GM18909 (cell line): ENCODE results near the gene HOXD9.
A peak's percentile ranks its signal among the peaks of the same experiment; 100 is the strongest.

Source experiments
- ATAC-seq: cut with Tn5 transposase; IDR thresholded peaks from one replicate; pipeline ENCODE4 v1.9.1; 2021; ENCODE audit warnings: mild to moderate bottlenecking; ENCODE audit not compliant: unreplicated experiment, poor library complexity

HOXD9 gene

DNA sequence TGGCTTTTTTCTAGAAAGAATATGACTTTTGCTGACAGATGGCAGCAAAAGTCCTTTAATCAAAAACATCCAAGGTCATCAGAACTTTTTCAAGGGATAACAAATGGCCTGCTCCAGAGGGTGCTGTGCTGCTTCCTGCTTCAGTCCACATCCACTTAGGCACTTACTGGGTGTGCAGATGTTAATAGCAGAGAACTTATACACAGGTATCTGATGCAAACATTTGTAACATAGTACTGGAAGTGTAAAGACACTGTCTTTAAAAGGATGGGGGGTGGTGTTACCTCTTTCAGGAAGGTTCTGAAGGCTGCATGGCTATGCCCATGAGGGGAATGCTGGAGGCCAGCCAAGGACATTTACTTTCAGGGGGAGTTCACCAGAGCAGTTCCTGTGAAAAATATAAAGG is 12.5 kb downstream of the HOXD9 start:
- ATAC-seq: no peak

DNA sequence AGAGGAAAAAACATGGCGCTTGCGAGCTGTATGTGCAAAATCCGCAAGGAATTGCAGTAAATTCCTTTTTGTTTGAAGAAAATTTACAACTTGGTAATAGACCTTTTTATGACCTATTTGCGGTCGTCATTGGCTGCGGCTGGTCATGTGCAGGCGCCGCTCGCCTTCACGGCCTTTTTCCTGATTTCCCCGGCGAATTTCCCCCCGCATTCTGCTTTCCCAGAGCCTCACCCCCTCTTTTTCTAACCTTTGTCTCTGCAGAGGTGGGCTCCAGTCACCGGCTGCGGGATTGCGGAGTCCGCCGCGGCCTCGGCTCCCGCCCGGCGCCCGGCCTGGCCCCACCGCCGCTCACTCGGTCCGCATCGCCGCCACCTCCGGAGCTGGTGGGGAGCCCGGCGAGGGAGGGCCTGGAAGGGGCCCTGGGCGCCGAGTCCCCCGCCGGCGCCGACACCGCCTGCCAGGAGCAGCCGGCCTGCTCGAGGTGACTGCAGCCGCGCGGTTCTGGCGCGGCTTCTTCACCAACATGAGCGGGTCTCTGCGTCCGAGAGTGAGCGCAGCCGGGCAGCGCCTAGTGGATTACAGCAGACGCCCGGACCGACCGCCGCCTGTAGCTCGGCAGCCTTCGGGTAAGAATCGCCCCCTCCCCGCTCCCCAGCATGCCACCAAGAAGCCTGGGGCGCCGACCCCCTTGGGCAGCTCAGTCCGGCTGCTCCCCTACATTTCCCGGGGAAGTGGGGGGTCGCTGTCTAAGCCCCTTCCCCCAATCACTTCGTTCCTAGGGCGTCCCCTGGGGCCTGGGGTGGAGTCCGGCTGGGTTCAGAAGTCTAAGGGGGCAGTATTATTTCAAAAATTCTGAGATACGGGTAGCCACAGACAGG is 14.1 kb downstream of the HOXD9 start:
- ATAC-seq: no peak

DNA sequence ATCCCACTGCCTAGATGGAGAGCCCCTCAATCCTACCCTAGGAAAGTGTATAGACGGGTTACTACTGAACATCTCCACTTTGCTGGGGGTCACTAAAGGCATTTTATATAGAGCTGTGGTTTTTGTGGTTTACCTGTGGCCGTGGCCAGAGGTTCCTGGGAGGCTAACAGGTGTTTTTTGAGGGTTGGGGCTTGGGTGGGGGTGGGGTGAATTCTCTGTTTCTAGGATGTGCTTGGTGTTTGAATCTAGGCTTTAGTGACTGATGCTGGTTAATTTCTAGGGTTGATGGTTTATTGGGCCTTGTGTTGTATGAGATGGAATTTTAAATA is 14.7 kb downstream of the HOXD9 start:
- no peak for ATAC-seq

DNA sequence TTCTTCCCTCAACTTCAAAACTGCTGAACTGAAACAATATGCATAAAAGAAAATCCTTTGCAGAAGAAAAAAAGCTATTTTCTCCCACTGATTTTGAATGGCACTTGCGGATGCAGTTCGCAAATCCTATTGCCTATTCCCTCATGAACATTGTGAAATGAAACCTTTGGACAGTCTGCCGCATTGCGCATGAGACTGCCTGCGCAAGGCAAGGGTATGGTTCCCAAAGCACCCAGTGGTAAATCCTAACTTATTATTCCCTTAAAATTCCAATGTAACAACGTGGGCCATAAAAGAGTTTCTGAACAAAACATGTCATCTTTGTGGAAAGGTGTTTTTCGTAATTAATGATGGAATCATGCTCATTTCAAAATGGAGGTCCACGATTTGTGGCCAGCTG is 15.4 kb downstream of the HOXD9 start:
- ATAC-seq: no peak

DNA sequence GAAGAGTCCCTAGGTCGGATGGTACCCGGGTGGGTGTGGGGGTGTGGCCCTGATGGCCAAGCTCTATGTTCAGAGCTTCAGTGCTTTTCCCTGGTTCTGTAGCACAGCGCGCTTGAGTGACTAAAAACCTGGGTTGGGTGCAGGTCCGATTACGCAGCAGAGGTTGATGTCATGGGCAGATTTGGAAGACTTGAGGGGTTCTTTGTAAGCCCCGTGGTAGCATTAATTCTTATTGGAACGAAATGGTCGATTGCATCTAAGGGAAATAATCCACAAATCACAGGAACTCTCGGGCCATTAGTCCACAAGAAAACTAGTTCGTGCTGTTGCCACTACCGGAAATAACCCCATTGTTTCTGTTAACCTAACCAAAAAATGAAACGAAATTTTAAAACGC is 16.0 kb downstream of the HOXD9 start:
- no peak for ATAC-seq

DNA sequence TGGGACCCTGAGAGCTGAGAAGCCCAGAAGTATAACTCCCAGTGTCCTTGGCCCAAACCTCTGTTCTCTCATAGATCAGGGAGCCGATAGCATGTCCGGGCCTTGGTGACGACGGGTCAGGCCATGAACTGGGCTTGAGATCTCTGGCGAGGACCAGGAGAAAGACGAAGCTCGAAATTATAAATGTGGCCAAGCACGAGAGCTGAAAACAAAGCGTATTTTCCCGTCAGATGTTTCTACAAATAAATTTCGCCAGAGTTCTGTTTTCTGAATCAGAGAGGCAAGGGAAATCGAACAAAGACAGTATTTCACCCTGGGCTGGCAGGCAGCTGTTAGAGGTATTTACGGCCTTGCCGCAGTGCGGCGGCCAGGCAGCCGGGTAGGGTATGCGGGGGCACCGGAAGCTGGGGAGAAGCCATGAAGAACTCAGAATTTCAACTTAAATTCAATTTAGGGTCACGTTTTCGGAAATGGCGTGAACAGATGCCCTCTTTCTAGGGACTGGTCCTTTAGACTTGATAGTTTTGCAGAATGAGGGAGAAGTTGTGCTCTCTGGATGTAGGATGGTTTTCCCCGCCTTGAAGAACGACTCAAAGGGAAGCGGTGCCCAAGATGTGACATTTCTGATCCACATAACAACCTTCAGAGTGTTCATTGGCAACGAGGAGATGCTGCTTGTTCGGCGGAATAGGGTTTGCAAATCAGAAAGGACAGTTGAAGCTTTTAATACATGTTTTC is 16.6 kb downstream of the HOXD9 start:
- no peak for ATAC-seq

DNA sequence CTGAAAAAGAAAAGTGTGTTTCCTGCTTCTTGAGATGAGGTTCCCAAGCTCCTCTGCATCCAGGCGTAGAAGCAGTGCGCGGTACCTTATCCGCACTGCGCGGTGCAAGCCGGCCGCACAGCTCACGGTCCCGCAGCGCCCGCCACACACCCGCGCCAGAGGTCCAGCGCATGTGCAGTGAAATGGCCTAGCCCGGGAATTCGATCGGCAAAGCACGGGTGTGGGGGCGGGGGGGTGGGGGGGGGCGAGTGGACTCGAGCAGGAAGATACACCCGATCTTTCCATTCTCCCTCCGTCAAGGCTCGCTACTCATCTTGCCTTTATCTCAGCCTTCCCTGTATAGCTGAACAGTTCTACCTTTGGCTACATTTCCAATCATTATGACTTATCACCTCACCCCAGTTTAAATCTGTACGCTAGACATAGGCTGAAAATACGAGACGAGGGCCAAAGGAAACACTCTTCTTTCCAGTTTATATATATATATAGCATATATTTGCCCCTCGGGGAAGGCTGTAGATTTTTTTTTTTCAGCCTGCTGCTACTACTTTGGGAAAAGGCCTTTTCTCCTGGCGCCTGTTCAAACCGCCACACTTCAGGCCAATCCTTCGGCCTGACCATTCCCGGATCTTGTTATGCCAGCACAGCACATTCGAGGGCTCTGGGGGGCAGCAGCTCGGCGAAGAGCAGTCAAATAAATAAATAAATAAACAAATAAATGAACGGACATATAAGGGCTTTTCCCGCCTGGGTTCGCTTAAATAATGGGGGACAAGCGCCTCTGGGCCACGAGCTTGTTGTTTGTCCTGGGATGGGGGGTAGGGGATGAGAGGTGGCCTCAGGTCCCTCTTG is 17.4 kb downstream of the HOXD9 start:
- no peak for ATAC-seq

DNA sequence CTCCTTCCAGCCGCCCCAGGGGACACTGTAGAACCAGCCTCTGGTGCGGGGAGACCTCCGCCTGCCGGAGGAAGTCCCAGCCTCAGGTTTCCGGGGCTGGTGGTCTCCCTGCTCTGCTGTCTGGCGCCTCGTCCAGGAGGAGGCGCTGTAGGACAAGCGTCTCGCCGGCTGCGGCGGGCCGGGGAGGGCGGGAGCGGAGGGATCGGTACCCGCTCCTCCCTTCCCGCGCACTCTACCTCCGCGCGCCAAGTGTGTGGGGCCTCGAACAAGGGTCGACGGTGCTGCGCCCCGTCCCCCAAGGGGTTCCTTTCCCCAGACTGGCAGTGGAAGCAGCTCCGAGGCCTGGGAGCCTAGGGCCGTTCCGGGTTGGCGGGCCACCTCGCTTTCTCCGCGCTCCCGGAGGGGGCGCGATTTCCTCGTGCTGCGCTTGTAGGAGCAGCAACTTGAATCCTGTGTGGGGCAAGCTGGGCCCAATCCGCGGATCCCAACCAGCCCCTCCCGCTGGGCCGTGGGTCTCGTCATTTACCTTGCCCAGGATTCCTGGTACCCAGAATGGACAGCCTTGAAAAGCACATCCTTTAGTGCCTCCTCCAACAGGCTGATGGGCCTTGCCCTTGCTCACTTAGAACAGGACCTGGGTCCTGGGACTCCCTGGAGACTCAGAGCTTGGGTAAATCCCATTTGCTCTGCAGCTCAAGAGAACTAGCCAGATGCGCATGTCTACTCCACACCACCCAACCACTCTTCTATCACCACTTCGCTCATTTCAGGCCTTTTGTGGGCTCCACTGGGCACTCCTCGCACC is 18.2 kb downstream of the HOXD9 start:
- ATAC-seq: peak; percentile 90

DNA sequence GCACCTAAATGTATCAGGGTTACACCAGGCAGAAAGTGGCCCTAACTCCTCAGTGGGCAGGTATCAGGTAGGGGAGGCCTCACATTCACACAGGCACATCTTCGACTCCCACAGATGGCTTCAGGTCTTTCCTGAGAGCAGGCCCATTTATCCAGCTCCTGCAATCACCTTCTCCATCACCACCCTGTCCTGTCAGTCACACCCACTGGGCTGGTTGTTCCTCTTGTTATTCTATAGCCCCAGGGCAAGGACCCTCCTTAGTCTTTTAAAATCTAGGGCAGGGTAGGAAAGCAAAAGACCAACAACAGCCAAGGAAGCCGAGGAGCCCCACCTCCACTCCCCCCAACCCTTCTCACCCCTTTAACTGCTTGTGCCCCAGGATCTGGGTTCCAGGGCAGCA is 19.8 kb downstream of the HOXD9 start:
- ATAC-seq: no peak

DNA sequence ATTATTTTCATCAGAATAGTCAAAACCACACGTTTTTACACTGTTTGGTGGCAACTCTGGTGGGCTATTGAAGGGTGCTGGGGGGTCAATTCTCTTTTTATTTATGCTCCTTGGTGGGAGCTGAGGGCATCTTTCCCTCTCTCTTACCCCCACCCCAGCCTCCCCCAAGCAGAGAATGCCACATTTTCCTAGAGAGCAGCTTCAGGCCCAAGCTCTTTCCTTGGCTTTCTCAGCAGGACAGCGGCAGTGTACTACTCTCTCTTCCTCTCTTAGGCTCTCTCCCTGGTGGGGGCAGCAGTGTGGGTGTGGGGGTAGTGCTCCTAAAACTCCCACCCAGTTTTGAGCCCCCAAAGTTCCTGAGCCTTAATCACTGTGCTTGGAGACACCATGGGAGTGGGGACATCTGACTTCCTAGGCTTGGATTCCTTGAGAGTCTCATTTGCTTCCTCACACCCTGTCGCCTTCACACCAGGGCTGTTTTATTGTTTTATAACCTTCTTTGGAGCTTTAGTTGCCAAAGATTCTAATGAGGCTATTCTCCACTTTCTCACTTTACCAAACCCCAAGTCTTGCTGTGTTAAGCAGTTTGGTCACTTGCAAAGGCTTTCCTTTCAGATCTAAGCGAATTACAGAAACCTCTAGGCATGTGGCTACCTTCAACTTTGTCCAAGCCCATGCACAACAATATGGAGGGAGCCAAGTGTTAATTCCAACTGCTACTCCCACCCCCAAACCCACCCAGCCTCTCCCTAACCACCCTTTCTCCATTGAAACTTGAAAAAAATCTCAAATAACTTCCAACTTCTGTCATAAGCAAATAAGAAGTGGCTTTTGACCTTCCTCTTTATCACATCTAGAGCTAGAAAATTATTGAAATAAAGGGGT is 22.8 kb downstream of the HOXD9 start:
- ATAC-seq: no peak

DNA sequence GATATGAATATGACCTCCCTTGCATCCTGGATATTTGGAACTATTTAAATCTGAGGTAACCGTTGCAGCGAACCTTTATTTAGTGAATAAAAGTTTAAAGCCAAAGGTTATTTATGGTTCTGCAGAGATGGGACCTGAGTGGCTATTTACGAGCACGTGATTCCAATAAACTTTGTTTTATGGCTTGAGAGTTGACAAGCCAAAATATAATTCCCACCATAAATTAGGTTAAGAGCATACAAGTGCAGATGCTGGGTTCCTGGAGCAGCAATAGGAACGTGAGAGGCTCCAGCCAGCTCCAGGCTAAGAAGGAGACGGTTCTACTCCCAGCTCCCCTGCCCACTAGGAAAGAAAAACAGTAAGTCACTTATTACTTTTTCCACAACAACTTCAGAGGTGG is 23.6 kb downstream of the HOXD9 start:
- no peak for ATAC-seq

DNA sequence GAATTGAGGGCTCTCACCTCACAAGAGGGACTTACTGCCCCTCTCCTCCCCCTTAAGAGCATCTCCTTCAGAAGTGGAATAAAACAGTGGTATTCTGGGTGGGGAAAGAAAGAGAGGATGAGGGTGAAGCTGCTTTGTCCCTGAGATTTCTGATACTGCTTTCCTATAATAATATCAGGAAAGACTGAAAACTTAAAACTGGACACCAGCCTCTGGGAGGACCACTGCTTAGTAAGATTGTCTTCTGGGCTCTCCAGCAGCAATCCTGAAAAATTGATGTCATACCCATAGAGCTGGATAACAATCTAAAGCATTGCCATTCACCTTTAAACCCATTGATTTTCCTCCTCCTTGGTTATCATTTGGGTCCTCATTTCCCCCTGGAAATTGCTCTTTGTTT is 24.1 kb downstream of the HOXD9 start:
- ATAC-seq: no peak

DNA sequence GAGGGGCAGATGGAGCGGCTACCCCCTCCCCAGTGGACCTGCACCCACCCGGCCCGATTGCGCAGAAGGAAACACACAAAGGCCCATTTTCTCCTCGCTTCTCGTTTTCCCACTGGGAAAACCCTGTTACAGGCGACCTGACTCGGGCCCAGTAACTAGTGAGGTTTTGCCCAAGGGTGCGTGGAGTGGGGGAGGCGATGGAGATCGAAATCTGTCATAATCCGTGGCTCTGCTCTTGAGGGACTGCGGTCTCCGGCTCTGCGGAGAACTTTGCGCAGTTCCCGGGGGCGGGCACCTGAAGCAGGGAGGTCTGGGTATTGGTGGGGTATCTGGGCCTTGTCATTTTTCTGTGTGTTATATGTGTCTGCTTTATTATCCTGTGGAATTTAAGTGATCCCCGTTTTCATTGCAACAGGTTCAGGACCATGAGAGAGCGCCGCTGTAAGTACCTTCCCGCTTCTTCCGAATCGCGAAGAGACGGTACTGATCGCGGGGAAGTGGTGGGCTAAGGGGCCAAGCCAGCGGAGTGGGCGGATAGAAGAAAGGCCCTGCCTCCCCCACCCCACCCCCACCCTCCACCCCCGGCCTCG is 24.8 kb downstream of the HOXD9 start:
- ATAC-seq: no peak

DNA sequence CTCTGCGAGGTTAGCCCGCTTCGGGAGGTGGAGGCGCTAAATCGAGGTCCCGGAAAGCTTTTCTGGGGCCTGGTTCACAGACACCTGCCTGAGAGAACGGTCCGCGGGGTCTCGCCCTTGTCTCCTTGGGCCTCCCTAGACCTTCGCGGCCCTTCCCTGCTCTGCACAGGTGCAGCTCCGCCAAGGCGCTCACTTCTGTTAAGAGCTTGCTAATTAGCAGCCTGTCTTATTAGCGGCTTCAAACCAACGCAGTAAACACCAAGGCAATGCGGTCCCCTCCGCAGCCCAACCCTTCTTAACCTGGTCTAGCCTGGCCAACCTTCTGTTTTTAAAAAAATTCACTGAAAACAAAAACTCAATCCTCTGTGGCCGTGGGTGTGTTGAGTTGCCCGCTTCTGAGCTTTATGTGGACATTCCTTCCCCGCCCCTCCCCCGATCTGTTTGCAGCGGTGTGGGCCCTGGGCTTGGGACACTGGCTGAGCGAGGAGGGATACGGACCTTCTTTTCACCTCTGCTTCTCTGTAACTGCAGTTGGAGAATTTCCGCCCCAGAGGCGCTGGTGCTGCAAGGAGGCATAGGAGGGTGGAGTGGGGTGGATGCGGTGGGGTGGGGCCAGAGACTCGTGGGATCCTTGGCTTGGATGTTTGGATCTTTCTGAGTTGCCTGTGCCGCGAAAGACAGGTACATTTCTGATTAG is 25.4 kb downstream of the HOXD9 start:
- ATAC-seq: no peak

DNA sequence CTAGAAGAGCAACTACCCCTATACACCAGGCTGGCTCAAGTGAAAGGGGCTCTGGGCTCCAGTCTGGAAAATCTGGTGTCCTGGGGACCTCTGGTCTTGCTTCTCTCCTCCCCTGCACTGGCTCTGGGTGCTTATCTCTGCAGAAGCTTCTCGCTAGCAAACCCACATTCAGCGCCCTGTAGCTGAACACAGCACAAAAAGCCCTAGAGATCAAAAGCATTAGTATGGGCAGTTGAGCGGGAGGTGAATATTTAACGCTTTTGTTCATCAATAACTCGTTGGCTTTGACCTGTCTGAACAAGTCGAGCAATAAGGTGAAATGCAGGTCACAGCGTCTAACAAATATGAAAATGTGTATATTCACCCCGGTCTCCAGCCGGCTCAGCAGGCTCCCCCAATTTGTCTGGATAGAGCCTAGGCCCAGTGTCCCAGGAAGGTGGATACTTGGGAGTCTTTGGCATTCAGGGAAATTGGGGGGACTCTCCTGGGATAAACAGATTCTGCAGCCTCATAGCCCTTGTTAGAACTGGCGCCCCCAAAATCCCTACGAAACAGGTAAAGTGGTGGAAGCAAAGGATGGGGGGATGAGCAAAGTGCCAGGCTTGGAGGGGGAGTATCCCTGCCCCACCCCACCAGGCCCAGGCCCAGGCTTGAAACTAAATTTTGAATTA is 26.4 kb downstream of the HOXD9 start:
- ATAC-seq: no peak

DNA sequence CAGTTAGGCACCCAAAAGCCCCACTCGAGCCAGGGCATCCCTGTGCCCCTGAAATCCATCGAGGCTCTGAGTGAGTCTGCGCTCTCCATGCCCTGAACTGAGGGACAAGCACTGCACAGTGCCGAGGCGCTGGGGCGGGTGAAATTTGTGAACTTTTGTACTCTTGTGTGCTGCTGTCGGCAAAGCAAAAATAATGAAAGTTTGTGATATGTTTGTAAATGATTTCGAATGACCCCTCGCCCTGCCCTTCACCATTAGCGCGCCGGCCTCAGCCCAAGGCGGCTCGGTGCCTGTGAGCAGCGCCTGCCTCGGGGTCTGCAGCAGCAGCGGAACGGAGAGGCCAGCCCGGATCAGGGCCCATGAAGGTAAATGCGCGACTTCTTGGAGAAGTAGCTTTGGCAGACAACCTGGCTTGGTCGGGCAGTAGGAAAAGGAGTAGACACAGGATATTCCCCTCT is 27.0 kb downstream of the HOXD9 start:
- no peak for ATAC-seq

DNA sequence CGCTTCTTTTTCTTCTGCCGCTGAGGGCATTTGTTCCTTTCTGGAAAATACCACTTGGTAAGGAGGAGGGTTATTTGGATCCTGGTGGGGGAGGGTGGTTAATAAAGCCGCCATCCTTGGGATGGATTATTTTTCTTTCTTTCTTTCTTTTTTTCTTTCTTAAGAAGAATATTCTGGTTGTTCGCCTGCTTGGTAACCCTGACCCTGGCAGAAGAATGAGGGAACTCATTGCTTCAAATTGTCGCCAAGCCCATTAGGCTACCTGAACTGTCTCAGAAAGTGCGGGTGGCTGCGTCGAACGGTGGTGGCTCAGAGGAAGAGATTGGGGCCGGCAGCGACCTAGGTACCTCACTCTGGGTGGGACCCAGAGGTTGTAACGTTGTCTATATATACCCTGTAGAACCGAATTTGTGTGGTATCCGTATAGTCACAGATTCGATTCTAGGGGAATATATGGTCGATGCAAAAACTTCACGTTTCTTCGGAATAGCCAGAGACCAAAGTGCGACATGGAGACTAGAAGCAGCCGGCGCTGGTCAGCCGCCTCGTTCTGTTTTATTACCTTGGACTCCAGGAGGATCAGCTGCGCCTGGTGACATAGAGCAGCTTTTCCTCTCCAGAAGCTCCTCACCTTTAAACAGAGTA is 27.5 kb downstream of the HOXD9 start:
- ATAC-seq: no peak
